Hepatocyte (in vitro differentiated cells): Measurements from ENCODE around the gene PCDH1.

ENCODE experiments used
- EZH2 ChIP-seq: fragments of 200-600 bp; sonication (generic); IDR thresholded peaks from 2 replicates; pipeline ENCODE4 v1.6.1; 2016; ENCODE audit warnings: antibody characterized with exemption, mild to moderate bottlenecking, borderline replicate concordance
- TF ChIP-seq, protein P1 (sequence below): fragments of 200-600 bp; sonication (generic); IDR thresholded peaks from 2 replicates; pipeline ENCODE4 v1.5.1; 2016; ENCODE audit warnings: antibody characterized with exemption, mild to moderate bottlenecking; ENCODE audit not compliant: poor library complexity

DNA sequence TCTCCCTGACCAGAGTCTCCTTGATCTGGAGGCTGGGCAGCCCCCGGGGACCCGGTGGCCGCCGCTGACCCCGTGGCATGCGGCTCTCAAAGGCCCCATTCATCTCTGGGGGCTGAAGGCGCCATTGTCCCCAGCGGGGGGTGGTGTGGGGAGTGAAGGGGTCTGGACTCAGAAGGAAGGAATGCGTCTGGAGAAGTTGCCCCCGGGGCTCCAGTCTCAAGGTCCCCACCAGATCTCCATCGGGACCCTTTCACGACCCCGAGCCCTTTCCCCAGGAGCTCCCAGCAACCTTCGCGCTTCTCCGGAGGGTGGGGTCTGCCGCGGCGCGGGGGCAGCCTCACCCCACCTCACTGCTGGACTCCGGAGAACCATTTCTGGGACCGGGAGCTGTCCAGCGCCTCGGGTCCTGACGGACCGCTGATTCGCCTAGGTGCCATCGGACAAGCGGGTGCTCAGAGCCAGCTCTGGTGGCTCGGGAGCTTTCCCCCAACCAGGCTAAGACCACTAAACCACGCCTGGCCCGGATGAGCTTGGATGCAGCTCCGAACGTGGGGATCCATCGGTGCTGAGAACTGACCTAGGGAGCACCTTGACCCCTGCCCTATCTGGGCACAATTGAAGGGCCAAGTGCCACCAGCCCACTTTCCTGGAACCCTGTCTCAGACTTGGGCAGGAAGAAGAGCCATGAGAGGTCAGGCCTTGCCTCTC, 5.1 kb upstream of the PCDH1 start:
- TF ChIP-seq, protein P1, sequence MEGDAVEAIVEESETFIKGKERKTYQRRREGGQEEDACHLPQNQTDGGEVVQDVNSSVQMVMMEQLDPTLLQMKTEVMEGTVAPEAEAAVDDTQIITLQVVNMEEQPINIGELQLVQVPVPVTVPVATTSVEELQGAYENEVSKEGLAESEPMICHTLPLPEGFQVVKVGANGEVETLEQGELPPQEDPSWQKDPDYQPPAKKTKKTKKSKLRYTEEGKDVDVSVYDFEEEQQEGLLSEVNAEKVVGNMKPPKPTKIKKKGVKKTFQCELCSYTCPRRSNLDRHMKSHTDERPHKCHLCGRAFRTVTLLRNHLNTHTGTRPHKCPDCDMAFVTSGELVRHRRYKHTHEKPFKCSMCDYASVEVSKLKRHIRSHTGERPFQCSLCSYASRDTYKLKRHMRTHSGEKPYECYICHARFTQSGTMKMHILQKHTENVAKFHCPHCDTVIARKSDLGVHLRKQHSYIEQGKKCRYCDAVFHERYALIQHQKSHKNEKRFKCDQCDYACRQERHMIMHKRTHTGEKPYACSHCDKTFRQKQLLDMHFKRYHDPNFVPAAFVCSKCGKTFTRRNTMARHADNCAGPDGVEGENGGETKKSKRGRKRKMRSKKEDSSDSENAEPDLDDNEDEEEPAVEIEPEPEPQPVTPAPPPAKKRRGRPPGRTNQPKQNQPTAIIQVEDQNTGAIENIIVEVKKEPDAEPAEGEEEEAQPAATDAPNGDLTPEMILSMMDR: no peak
- TF ChIP-seq EZH2: peak; percentile 33
